GM19328 (cell line): ENCODE data around the gene PPP1R3D.
"Not testable (repeated sequence)": the region's sequence is repeated elsewhere in the genome, so short reads cannot be mapped to it uniquely, and the experiment has no call there.

Experiments
- ATAC-seq: cut with Tn5 transposase; IDR thresholded peaks from one replicate; pipeline ENCODE4 v1.9.1; 2021; ENCODE audit warnings: mild to moderate bottlenecking, moderate library complexity; ENCODE audit not compliant: unreplicated experiment

The PPP1R3D gene

GRCh38 chr20:59925899-59926298 is 14.2 kb downstream of the PPP1R3D start:
- ATAC-seq = no peak

- no peak for ATAC-seq
These were observed 14.7 kb downstream of the PPP1R3D start for GRCh38 chr20:59925359-59925758.

GRCh38 chr20:59923514-59923913 is 16.6 kb downstream of the PPP1R3D start:
- no peak for ATAC-seq

- ATAC-seq = no peak
These were observed 19.2 kb downstream of the PPP1R3D start for GRCh38 chr20:59920944-59921343.

- no peak for ATAC-seq
These were observed 27.5 kb downstream of the PPP1R3D start for GRCh38 chr20:59912609-59913008.

- no peak for ATAC-seq
These were observed 29.1 kb downstream of the PPP1R3D start for GRCh38 chr20:59911041-59911440.

- ATAC-seq = no peak
These were observed 31.2 kb downstream of the PPP1R3D start for GRCh38 chr20:59908855-59909254.

- no peak for ATAC-seq
These were observed 36.5 kb downstream of the PPP1R3D start for GRCh38 chr20:59903621-59904020.

GRCh38 chr20:59902470-59902869 is 37.6 kb downstream of the PPP1R3D start:
- no peak for ATAC-seq

GRCh38 chr20:59895908-59896307 is 44.2 kb downstream of the PPP1R3D start:
- no peak for ATAC-seq

- no peak for ATAC-seq
These were observed 48.5 kb downstream of the PPP1R3D start for GRCh38 chr20:59891581-59891980.

- ATAC-seq = not testable (repeated sequence)
These were observed 50.1 kb downstream of the PPP1R3D start for GRCh38 chr20:59890035-59890434.

- ATAC-seq = no peak
These were observed 52.1 kb downstream of the PPP1R3D start for GRCh38 chr20:59888050-59888449.
